Measurements from ENCODE around the gene LGALS9. TPM values are rescaled to one million over a fixed set of nuclear protein-coding genes. Genes with fewer than 3 reads are reported as not detected.

LGALS9 gene
- total and polyA plus RNA-seq, 2 donors (not counting 3 experiments of a cell fraction or from before 2014, with no cell fraction given): 52.4 to 65.2 TPM

DNA sequence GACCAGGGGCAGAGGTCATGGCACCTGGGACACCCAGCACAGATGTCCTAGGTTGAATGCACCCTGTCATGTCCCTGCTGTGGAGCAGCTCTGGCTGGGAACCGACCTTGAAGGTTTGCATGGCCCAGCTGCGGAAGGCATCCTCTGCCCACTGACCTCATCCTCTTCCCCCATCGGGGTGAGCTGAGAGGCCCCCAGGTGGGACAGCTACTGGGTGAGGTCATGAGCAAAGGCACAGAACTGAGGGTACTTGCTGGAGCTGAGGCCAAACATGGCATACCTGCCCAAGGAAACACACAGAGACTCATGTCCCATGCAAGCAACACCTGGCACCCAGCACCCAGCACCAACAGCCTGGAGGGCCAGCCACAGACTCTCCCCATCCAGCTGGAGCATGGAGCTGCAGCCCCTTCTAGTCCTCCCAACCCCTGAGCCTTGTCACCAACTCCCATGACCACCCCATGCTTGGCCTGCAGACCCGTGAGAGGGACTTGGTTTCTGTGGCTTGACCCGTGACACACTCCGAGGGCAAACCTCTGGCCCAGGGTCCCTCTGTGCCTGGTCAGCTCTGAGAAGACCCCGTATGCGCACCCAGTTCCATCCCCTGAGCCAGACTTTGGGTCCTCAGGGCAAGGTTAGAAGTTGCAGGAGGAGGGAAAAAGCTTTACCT is 33.1 kb downstream of the LGALS9 start:
- no peak for DNase-seq (ENCODE audit: low read depth, low spot score)
- intact Hi-C loops (cut with micrococcal nuclease): no loop called here
- no peaks in the 10 kb centered on the region for H3K9me3 ChIP-seq (replicated peaks; ENCODE audit: control insufficient read depth, insufficient read depth, low read length)
- H3K36me3 ChIP-seq (ENCODE audit: control insufficient read depth in 2 of 2, extremely low read depth in 1 of 2, insufficient read depth in 2 of 2, low read length in 2 of 2): no peaks in the 10 kb centered on the region
- H3K79me2 ChIP-seq (ENCODE audit: control insufficient read depth, insufficient read depth, low read length): no peaks in the 10 kb centered on the region
- TF ChIP-seq JUN (IDR thresholded peaks at IDR 0.05; ENCODE audit: borderline replicate concordance, insufficient read depth, insufficient read length, low read depth) (no peak), POLR2AphosphoS5 (IDR thresholded peaks at IDR 0.05; ENCODE audit: insufficient read depth, low read depth, low read length) (no peak), POLR2A (IDR thresholded peaks at IDR 0.05; ENCODE audit: low read depth, low read length) (no peak), FOS (IDR thresholded peaks at IDR 0.05; ENCODE audit: borderline replicate concordance, insufficient read depth, low read length) (no peak), GATA2 (IDR thresholded peaks at IDR 0.05; ENCODE audit: insufficient read depth, insufficient read length, low read depth, low read length) (no peak), MAX (IDR thresholded peaks at IDR 0.05; ENCODE audit: insufficient read depth, insufficient read length) (no peak)
- no peaks in the 10 kb centered on the region for H4K20me1 ChIP-seq (replicated peaks; ENCODE audit: control insufficient read depth, extremely low read depth, insufficient read depth, low read length)
- no peak overlapping the region for H3K4me3 ChIP-seq (replicated peaks in 1 of 3; ENCODE audit: insufficient read depth in 1 of 3, low read depth in 1 of 3, low read length in 3 of 3)
- no peaks in the 10 kb centered on the region for H3K9me1 ChIP-seq (replicated peaks; ENCODE audit: control insufficient read depth, extremely low read depth, insufficient read depth, low read length)
- BruUV-seq (replicated peaks): no TSS peak
- H3K9ac ChIP-seq (replicated peaks; ENCODE audit: extremely low read depth, insufficient read depth, low read length): no peak overlapping the region
- no peaks in the 10 kb centered on the region for H3K4me1 ChIP-seq (ENCODE audit: control insufficient read depth, extremely low read depth, insufficient read depth, low read length)
- POLR2A ChIA-PET: no interaction called here
- H3K4me2 ChIP-seq (ENCODE audit: insufficient read depth, low read length): no peak overlapping the region
- no peak overlapping the region for H3K27ac ChIP-seq (ENCODE audit: insufficient read depth, low read depth, low read length)
- no peak for FAIRE-seq
- CTCF ChIA-PET: interaction anchor here (1.1 to 2.4 kb wide), 4 partner anchors 9 to 216 kb away, joined by 3 to 12 read pairs (median 4); no protein-coding TSS in a partner anchor
- H2AFZ ChIP-seq (ENCODE audit: low read depth, low read length): no peak overlapping the region
- H3K27me3 ChIP-seq (ENCODE audit: control insufficient read depth in 2 of 2, insufficient read depth in 2 of 2, low read length in 2 of 2): no peaks in the 10 kb centered on the region
- dilution Hi-C loops (cut with MboI; ENCODE audit: extremely low pct_ligation_motif_present, low sequenced_read_pairs): no loop called here

- no peaks in the 10 kb centered on the region for H3K4me1 ChIP-seq (ENCODE audit: control insufficient read depth, extremely low read depth, insufficient read depth, low read length)
- H3K4me3 ChIP-seq (replicated peaks in 1 of 3; ENCODE audit: insufficient read depth in 1 of 3, low read depth in 1 of 3, low read length in 3 of 3): no peak overlapping the region
- H3K4me2 ChIP-seq (ENCODE audit: insufficient read depth, low read length): no peak overlapping the region
- no peaks in the 10 kb centered on the region for H3K9me3 ChIP-seq (replicated peaks; ENCODE audit: control insufficient read depth, insufficient read depth, low read length)
- H3K27me3 ChIP-seq (ENCODE audit: control insufficient read depth in 2 of 2, insufficient read depth in 2 of 2, low read length in 2 of 2): no peaks in the 10 kb centered on the region
- H3K36me3 ChIP-seq (ENCODE audit: control insufficient read depth in 2 of 2, extremely low read depth in 1 of 2, insufficient read depth in 2 of 2, low read length in 2 of 2): no peaks in the 10 kb centered on the region
- dilution Hi-C loops (cut with MboI; ENCODE audit: extremely low pct_ligation_motif_present, low sequenced_read_pairs): no loop called here
- H2AFZ ChIP-seq (ENCODE audit: low read depth, low read length): no peak overlapping the region
- TF ChIP-seq EZH2 (IDR thresholded peaks at IDR 0.05; ENCODE audit: borderline replicate concordance, low read depth, low read length, severe bottlenecking) (no peak), MYC (IDR thresholded peaks at IDR 0.05; ENCODE audit: low read depth, low read length) (no peak), POLR2A (IDR thresholded peaks at IDR 0.05; ENCODE audit: low read depth, low read length) (no peak), POLR2AphosphoS5 (IDR thresholded peaks at IDR 0.05; ENCODE audit: insufficient read depth, low read depth, low read length) (no peak), GATA2 (IDR thresholded peaks at IDR 0.05; ENCODE audit: insufficient read depth, insufficient read length, low read depth, low read length) (no peak), JUN (IDR thresholded peaks at IDR 0.05; ENCODE audit: borderline replicate concordance, insufficient read depth, insufficient read length, low read depth) (no peak), FOS (IDR thresholded peaks at IDR 0.05; ENCODE audit: borderline replicate concordance, insufficient read depth, low read length) (no peak), MAX (IDR thresholded peaks at IDR 0.05; ENCODE audit: insufficient read depth, insufficient read length) (no peak)
- TF ChIP-seq, protein P1, sequence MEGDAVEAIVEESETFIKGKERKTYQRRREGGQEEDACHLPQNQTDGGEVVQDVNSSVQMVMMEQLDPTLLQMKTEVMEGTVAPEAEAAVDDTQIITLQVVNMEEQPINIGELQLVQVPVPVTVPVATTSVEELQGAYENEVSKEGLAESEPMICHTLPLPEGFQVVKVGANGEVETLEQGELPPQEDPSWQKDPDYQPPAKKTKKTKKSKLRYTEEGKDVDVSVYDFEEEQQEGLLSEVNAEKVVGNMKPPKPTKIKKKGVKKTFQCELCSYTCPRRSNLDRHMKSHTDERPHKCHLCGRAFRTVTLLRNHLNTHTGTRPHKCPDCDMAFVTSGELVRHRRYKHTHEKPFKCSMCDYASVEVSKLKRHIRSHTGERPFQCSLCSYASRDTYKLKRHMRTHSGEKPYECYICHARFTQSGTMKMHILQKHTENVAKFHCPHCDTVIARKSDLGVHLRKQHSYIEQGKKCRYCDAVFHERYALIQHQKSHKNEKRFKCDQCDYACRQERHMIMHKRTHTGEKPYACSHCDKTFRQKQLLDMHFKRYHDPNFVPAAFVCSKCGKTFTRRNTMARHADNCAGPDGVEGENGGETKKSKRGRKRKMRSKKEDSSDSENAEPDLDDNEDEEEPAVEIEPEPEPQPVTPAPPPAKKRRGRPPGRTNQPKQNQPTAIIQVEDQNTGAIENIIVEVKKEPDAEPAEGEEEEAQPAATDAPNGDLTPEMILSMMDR (IDR thresholded peaks at IDR 0.05; ENCODE audit: extremely low read depth in 1 of 2, insufficient read depth in 1 of 2, low read depth in 1 of 2, low read length in 2 of 2): no peak
- BruUV-seq (replicated peaks): no TSS peak
- H3K9me1 ChIP-seq (replicated peaks; ENCODE audit: control insufficient read depth, extremely low read depth, insufficient read depth, low read length): no peaks in the 10 kb centered on the region
- no peak overlapping the region for H3K27ac ChIP-seq (ENCODE audit: insufficient read depth, low read depth, low read length)
- no peaks in the 10 kb centered on the region for H3K79me2 ChIP-seq (ENCODE audit: control insufficient read depth, insufficient read depth, low read length)
- no peaks in the 10 kb centered on the region for H4K20me1 ChIP-seq (replicated peaks; ENCODE audit: control insufficient read depth, extremely low read depth, insufficient read depth, low read length)
- CTCF ChIA-PET: interaction anchor here (1.1 to 2.4 kb wide), 4 partner anchors 10 to 215 kb away, joined by 3 to 12 read pairs (median 4); no protein-coding TSS in a partner anchor
- intact Hi-C loops (cut with micrococcal nuclease): no loop called here
- no peak for DNase-seq (ENCODE audit: low read depth, low spot score)
- POLR2A ChIA-PET: no interaction called here
- FAIRE-seq: no peak
- no peak overlapping the region for H3K9ac ChIP-seq (replicated peaks; ENCODE audit: extremely low read depth, insufficient read depth, low read length)
These were observed 33.6 kb downstream of the LGALS9 start for GRCh38 chr17:27664606-27664965.

All from endothelial cell of umbilical vein (primary cell).